Trophoblast cell (in vitro differentiated cells and primary cell): ENCODE results near the gene RBM8A.
A peak's percentile ranks its signal among the peaks of the same experiment; 100 is the strongest.

Source experiments
- DNase-seq, 2 donors: peaks; one replicate each; pipeline ENCODE4 v3.0.0-alpha.2; 2016
- H2AFZ ChIP-seq: 2 replicates; pipeline ENCODE4 v1.6.1; 2013; ENCODE audit warnings: low read length, moderate library complexity, mild to moderate bottlenecking; ENCODE audit not compliant: insufficient read depth, poor library complexity
- H2AK5ac ChIP-seq: 2 replicates; pipeline ENCODE4 v1.6.1; 2013; ENCODE audit warnings: mild to moderate bottlenecking, low read length
- H2BK120ac ChIP-seq: 2 replicates; pipeline ENCODE4 v1.6.1; 2013; ENCODE audit warnings: low read length, mild to moderate bottlenecking, moderate library complexity; ENCODE audit not compliant: insufficient read depth, poor library complexity
- H2BK12ac ChIP-seq: 2 replicates; pipeline ENCODE4 v1.6.1; 2013; ENCODE audit warnings: mild to moderate bottlenecking, low read length, moderate library complexity
- H2BK5ac ChIP-seq: 2 replicates; pipeline ENCODE4 v1.6.1; 2013; ENCODE audit warnings: low read length, low read depth, moderate library complexity, mild to moderate bottlenecking; ENCODE audit not compliant: poor library complexity
- H3K14ac ChIP-seq: 2 replicates; pipeline ENCODE4 v1.6.1; 2013; ENCODE audit warnings: mild to moderate bottlenecking, low read length
- H3K18ac ChIP-seq: 2 replicates; pipeline ENCODE4 v1.6.1; 2013; ENCODE audit warnings: mild to moderate bottlenecking, low read length
- H3K23ac ChIP-seq: 2 replicates; pipeline ENCODE4 v1.6.1; 2013; ENCODE audit warnings: low read length
- H3K27ac ChIP-seq: 2 replicates; pipeline ENCODE4 v1.5.1; 2013; ENCODE audit warnings: low read depth, mild to moderate bottlenecking, inconsistent platforms, low read length, moderate library complexity
- H3K27me3 ChIP-seq: 2 replicates; pipeline ENCODE4 v1.6.1; 2013; ENCODE audit warnings: inconsistent platforms, mild to moderate bottlenecking, low read length, moderate library complexity; ENCODE audit not compliant: insufficient read depth
- H3K36me3 ChIP-seq, 2 experiments: 1 replicate in 1 of 2; 2 replicates in 1 of 2; pipeline ENCODE4 v1.6.1; 2013; ENCODE audit warnings: low read length in 2 of 2, mild to moderate bottlenecking in 2 of 2, moderate library complexity in 1 of 2; ENCODE audit not compliant: insufficient read depth in 2 of 2, control insufficient read depth in 1 of 2
- H3K4ac ChIP-seq: 2 replicates; pipeline ENCODE4 v1.6.1; 2013; ENCODE audit warnings: low read depth, mild to moderate bottlenecking, low read length, moderate library complexity
- H3K4me1 ChIP-seq, 2 experiments: 1 replicate in 1 of 2; 2 replicates in 1 of 2; pipeline ENCODE4 v1.6.1; 2013; ENCODE audit warnings: low read length in 2 of 2, mild to moderate bottlenecking in 2 of 2, moderate library complexity in 1 of 2; ENCODE audit not compliant: insufficient read depth in 2 of 2, control insufficient read depth in 1 of 2
- H3K4me2 ChIP-seq: 2 replicates; pipeline ENCODE4 v1.6.1; 2013; ENCODE audit warnings: inconsistent platforms, mild to moderate bottlenecking, low read length, moderate library complexity
- H3K4me3 ChIP-seq: 2 replicates; pipeline ENCODE4 v1.5.1; 2013; ENCODE audit warnings: mild to moderate bottlenecking, low read depth, low read length, inconsistent platforms
- H3K79me1 ChIP-seq: one replicate; pipeline ENCODE4 v1.6.1; 2013; ENCODE audit warnings: low read length
- H3K79me2 ChIP-seq: 2 replicates; pipeline ENCODE4 v1.6.1; 2013; ENCODE audit warnings: low read length, mild to moderate bottlenecking; ENCODE audit not compliant: control insufficient read depth, insufficient read depth, poor library complexity
- H3K9ac ChIP-seq: 2 replicates; pipeline ENCODE4 v1.6.1; 2013; ENCODE audit warnings: mild to moderate bottlenecking, low read length
- H3K9me3 ChIP-seq: 2 replicates; pipeline ENCODE4 v1.6.1; 2013; ENCODE audit warnings: low read depth, mild to moderate bottlenecking, control low read depth, inconsistent platforms, low read length; ENCODE audit not compliant: insufficient read depth
- H4K12ac ChIP-seq: 2 replicates; pipeline ENCODE4 v1.6.1; 2013; ENCODE audit warnings: low read depth, mild to moderate bottlenecking, low read length, moderate library complexity
- H4K8ac ChIP-seq: 2 replicates; pipeline ENCODE4 v1.6.1; 2013; ENCODE audit warnings: low read depth, mild to moderate bottlenecking, low read length, moderate library complexity
- H4K91ac ChIP-seq: one replicate; pipeline ENCODE4 v1.6.1; 2013; ENCODE audit warnings: low read depth, mild to moderate bottlenecking, low read length, moderate library complexity
- WGBS: extraction: QIAGEN DNeasy Blood & Tissue Kit; methylation state at CpG from one replicate; pipeline ENCODE4 v1.1.7; 2013; ENCODE audit warnings: missing lambda C conversion rate; ENCODE audit not compliant: insufficient read length, insufficient coverage; ENCODE audit errors: extremely low coverage; 5-methylcytosine and 5-hydroxymethylcytosine counted together

RBM8A gene

DNA sequence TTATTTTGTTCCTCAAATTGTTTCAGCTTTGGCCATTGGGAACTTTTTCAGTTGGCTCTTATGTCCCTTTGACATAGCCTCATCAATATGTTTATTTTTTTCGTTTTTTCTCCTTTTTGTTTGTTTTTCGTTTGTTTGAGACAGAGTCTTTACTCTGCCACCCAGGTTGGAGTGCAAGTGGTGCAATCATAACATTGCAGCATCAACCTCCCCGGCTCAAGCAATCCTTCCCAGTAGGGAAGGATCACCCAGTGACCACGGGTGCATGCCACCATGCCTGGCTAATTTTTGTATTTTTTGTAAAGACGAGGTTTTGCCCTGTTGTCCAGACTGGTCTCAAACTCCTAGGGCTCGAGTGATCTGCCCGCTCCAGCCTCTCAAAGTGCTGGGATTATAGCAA lies 45.3 kb upstream of the RBM8A start:
- WGBS = no CpG with 5 or more reads among the region's 7 CpGs

DNA sequence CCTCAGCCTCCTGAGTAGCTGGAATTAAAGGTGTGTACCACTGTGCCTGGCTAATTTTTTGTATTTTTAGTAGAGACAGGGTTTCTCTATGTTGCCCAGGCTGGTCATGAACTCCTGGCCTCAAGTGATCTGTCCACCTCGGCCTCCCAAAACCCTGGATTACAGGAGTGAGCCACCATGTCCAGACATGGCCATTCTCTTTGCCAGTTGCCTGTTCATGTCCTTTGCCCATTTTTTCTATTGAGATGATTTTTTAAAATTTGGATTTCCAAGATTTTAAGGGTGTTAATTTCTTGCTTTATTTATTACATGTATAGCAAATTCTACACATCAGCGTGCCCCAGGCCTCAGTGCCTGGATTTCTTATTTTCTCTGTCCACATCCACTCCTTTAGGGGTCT lies 40.0 kb upstream of the RBM8A start:
- H3K4ac ChIP-seq = no peak overlapping the region
- H2AFZ ChIP-seq = no peak overlapping the region
- H4K91ac ChIP-seq = no peak overlapping the region

More for the DNA sequence above, 45.3 kb upstream of the RBM8A start:
- Histone ChIP-seq H4K8ac (no peak overlapping the region), H3K27me3 (no peaks in the 10 kb centered on the region), H3K18ac (no peak overlapping the region), H3K9ac (no peak overlapping the region), H3K4ac (no peak overlapping the region), H3K14ac (no peak overlapping the region), H2BK12ac (no peak overlapping the region), H3K79me2 (no peaks in the 10 kb centered on the region), H3K23ac (no peak overlapping the region), H3K79me1 (no peaks in the 10 kb centered on the region), H3K4me3 (no peak overlapping the region), H3K4me2 (no peak overlapping the region), H4K91ac (no peak overlapping the region), H3K4me1 (no peaks in the 10 kb centered on the region), H2AK5ac (no peak overlapping the region), H4K12ac (no peak overlapping the region), H2AFZ (no peak overlapping the region), H3K27ac (no peak overlapping the region), H3K36me3 (no peaks in the 10 kb centered on the region), H2BK120ac (no peak overlapping the region), H2BK5ac (no peak overlapping the region), H3K9me3 (no peaks in the 10 kb centered on the region)
- DNase-seq = no peak

DNA sequence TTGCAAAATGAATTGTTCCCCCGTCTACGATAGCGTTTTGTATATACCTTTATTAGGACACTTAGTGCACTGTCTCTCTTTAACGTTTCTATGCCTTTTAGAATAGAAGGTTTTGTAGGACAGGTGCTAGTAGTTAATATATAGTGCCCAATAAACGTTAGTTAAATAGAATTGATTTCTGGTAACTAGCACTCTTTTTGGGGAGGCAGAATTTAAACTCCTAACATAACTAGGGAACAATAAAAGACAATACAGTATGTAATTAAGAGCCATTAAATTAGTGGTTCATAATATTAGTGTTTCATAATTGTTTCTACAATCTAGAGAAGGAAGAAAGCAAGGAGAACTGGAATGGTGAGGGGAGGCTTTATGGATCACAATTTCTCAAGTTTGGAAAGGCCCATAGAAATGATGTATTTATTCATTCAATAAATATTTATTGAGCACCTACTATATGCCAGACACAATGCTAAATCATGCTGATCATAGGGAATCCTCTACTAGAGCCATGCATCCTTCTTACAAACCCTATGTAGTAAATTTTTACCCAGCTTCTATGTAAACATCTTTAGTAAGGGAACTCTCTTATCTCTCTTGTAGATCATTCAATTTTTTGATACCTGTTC lies 37.9 kb upstream of the RBM8A start:
- no CpG with 5 or more reads among the region's 5 CpGs for WGBS
- Histone ChIP-seq H3K4me3 (no peak overlapping the region), H3K4me1 (peaks cover 14 to 21% of the 10 kb centered on the region in 2 experiments)

More for the DNA sequence above, 40.0 kb upstream of the RBM8A start:
- no peak overlapping the region for H4K8ac ChIP-seq
- H3K23ac ChIP-seq = no peak overlapping the region
- peaks cover 5% of the 10 kb centered on the region for H3K27me3 ChIP-seq
- H4K12ac ChIP-seq = no peak overlapping the region
- no peak overlapping the region for H3K4me3 ChIP-seq
- H2BK5ac ChIP-seq = no peak overlapping the region
- no peaks in the 10 kb centered on the region for H3K79me2 ChIP-seq
- no peak overlapping the region for H3K27ac ChIP-seq
- H3K9ac ChIP-seq = no peak overlapping the region
- H3K4me1 ChIP-seq = peaks cover under 1 to 5% of the 10 kb centered on the region in 2 experiments
- no peak overlapping the region for H3K18ac ChIP-seq
- H3K14ac ChIP-seq = no peak overlapping the region
- no peaks in the 10 kb centered on the region for H3K36me3 ChIP-seq
- no peak for DNase-seq
- no peak overlapping the region for H2BK120ac ChIP-seq
- no peak overlapping the region for H2BK12ac ChIP-seq
- no peak overlapping the region for H2AK5ac ChIP-seq
- WGBS = no CpG with 5 or more reads among the region's 2 CpGs
- peaks cover 6% of the 10 kb centered on the region for H3K79me1 ChIP-seq
- H3K4me2 ChIP-seq = no peak overlapping the region
- no peaks in the 10 kb centered on the region for H3K9me3 ChIP-seq

DNA sequence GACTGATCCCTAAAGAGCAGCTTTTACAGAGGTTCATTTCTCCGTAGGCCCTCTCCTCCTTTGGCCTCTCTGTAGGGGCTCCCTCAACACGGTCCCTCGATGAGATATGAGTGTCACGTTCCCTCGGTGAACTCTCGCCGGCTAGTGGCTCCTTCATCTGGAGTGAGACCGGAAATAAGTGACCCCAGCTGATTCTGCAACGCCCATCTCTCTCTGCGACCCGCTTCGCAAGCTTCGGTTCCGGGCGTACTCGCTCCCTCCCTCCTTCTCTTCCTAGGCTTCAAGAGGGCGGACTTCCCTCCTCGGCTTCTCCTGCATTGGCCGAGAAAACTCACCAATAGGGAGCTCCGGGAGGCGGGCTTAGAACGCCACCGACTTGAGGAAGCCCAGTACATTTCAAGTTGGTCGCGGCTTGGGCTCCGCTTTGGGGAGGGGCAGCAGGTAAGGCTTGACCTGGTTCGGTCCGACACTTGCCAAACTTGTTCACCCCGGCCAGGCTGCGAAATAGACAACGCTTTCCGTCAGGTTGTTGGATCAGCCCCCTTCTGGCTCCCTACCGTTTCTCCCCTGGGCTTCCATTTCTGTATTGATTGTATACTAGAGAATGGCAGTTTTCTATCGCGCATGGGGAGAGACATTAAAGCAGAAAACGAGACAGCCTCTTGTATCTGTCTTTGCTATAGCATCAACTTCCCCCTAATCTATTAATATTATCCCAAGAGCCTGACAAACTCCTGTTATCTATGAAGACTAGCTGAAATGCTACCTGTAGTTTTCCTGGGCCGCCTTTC lies 37.2 kb upstream of the RBM8A start, which contains the start of the genes ANKRD34A and POLR3GL:
Gene ANKRD34A, minus strand, starts transcription at position 248 of the 791 bp plus-strand sequence. CDS start 2,816 bp downstream, outside the sequence.
Gene POLR3GL, plus strand, starts transcription at position 363 of the 791 bp plus-strand sequence. CDS start 10,176 bp downstream, outside the sequence.
- Histone ChIP-seq H3K9ac (peak within 1 kb of the TSS; percentile 11), H4K91ac (peak within 1 kb of the TSS; percentile 39), H4K8ac (peak within 1 kb of the TSS; percentile 95), H3K79me2 (no peaks in the 10 kb centered on the region), H3K4me2 (peak within 1 kb of the TSS; percentile 66), H3K9me3 (peaks cover 2% of the 10 kb centered on the region), H3K23ac (no peak within 1 kb of the TSS), H3K36me3 (no peaks in the 10 kb centered on the region), H3K4ac (peak within 1 kb of the TSS; percentile 47), H3K4me3 (peak within 1 kb of the TSS; percentile 74), H3K79me1 (peaks cover 6% of the 10 kb centered on the region), H3K4me1 (peaks cover 14 to 24% of the 10 kb centered on the region in 2 experiments), H3K18ac (peak within 1 kb of the TSS; percentile 27), H2AFZ (peak within 1 kb of the TSS; percentile 91), H2BK12ac (no peak within 1 kb of the TSS), H3K27me3 (peaks cover 30% of the 10 kb centered on the region), H2BK5ac (no peak within 1 kb of the TSS), H2AK5ac (no peak within 1 kb of the TSS), H2BK120ac (peak within 1 kb of the TSS; percentile 63), H3K27ac (no peak within 1 kb of the TSS), H4K12ac (peak within 1 kb of the TSS; percentile 73), H3K14ac (peak within 1 kb of the TSS; percentile 56)
- DNase-seq = peak; percentile 97 to 98
- WGBS = no CpG with 5 or more reads among the region's 37 CpGs

More for the DNA sequence above, 37.9 kb upstream of the RBM8A start:
- no peak overlapping the region for H3K4ac ChIP-seq
- H4K12ac ChIP-seq = no peak overlapping the region
- H3K79me1 ChIP-seq = peaks cover 6% of the 10 kb centered on the region
- no peak for DNase-seq
- no peaks in the 10 kb centered on the region for H3K79me2 ChIP-seq
- no peak overlapping the region for H3K14ac ChIP-seq
- H3K27ac ChIP-seq = no peak overlapping the region
- no peaks in the 10 kb centered on the region for H3K36me3 ChIP-seq
- H4K91ac ChIP-seq = no peak overlapping the region
- peak overlapping the region; percentile 66 for H3K4me2 ChIP-seq
- H3K9me3 ChIP-seq = no peaks in the 10 kb centered on the region
- no peak overlapping the region for H4K8ac ChIP-seq
- no peak overlapping the region for H2AFZ ChIP-seq
- H2BK5ac ChIP-seq = no peak overlapping the region
- no peak overlapping the region for H3K18ac ChIP-seq
- H2BK12ac ChIP-seq = no peak overlapping the region
- peaks cover 24% of the 10 kb centered on the region for H3K27me3 ChIP-seq
- H3K9ac ChIP-seq = no peak overlapping the region
- no peak overlapping the region for H2BK120ac ChIP-seq
- no peak overlapping the region for H2AK5ac ChIP-seq
- no peak overlapping the region for H3K23ac ChIP-seq
